ENCODE results near the gene MED10.

Gene MED10

DNA sequence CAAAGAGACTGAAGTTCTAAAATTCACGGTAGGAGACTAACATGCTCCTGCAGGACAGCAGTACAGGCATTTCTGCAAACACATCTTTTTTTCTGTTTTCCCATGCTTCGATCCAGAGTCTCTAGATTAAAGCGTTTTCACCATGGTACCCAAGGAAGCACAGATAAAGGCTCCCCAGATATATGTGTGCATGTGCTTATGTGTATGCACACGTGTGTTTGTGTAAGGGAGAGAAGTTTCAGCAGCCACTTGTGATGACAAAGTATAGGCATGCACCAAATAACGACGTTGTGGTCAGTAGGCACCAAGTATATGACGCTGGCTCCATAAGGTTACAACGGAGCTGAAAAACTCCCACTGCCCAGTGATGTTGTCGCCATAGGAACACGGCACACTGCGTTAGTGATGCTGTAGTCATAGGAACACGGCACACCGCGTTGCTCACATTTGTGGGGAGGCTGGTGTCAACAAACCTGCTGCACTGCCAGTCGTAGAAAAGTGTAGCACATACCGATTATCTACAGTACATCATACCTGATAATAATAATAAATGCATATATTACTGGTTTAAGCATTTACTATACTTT is 21.7 kb downstream of the MED10 start:
- H3K9me3 ChIP-seq (replicated peaks; ENCODE audit: insufficient read depth, low read length), result no peaks in the 10 kb centered on the region
- no peaks in the 10 kb centered on the region for H3K79me2 ChIP-seq (ENCODE audit: low read length)
- H3K4me2 ChIP-seq (ENCODE audit: low read depth, low read length), result no peak overlapping the region
- DNase-seq, result no peak
- H4K20me1 ChIP-seq (ENCODE audit: insufficient read depth, low read length), result no peaks in the 10 kb centered on the region
- H3K27me3 ChIP-seq (replicated peaks; ENCODE audit: insufficient read depth, low read length), result no peaks in the 10 kb centered on the region
- no peak overlapping the region for H3K27ac ChIP-seq (ENCODE audit: low read length)
- no peaks in the 10 kb centered on the region for H3F3A ChIP-seq (ENCODE audit: insufficient read depth, low read length)
- H3K4me3 ChIP-seq (ENCODE audit: low read length), result no peak overlapping the region
- no peak for TF ChIP-seq EZH2phosphoT487 (IDR thresholded peaks at IDR 0.05; ENCODE audit: low read length)
- TF ChIP-seq EZH2 (optimal IDR thresholded peaks at IDR 0.05; ENCODE audit: low read depth, low read length), result no peak
- TF ChIP-seq, protein P1, sequence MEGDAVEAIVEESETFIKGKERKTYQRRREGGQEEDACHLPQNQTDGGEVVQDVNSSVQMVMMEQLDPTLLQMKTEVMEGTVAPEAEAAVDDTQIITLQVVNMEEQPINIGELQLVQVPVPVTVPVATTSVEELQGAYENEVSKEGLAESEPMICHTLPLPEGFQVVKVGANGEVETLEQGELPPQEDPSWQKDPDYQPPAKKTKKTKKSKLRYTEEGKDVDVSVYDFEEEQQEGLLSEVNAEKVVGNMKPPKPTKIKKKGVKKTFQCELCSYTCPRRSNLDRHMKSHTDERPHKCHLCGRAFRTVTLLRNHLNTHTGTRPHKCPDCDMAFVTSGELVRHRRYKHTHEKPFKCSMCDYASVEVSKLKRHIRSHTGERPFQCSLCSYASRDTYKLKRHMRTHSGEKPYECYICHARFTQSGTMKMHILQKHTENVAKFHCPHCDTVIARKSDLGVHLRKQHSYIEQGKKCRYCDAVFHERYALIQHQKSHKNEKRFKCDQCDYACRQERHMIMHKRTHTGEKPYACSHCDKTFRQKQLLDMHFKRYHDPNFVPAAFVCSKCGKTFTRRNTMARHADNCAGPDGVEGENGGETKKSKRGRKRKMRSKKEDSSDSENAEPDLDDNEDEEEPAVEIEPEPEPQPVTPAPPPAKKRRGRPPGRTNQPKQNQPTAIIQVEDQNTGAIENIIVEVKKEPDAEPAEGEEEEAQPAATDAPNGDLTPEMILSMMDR (IDR thresholded peaks at IDR 0.05; ENCODE audit: low read length), result no peak
- H3K36me3 ChIP-seq (replicated peaks; ENCODE audit: insufficient read depth, low read length), result no peaks in the 10 kb centered on the region
- H3K4me1 ChIP-seq (ENCODE audit: low read length), result no peaks in the 10 kb centered on the region
- no peak overlapping the region for H3K9ac ChIP-seq (ENCODE audit: low read length)
- no peak overlapping the region for H2AFZ ChIP-seq (ENCODE audit: low read length)
- H3K9me2 ChIP-seq (replicated peaks; ENCODE audit: insufficient read depth, low read length), result no peaks in the 10 kb centered on the region

DNA sequence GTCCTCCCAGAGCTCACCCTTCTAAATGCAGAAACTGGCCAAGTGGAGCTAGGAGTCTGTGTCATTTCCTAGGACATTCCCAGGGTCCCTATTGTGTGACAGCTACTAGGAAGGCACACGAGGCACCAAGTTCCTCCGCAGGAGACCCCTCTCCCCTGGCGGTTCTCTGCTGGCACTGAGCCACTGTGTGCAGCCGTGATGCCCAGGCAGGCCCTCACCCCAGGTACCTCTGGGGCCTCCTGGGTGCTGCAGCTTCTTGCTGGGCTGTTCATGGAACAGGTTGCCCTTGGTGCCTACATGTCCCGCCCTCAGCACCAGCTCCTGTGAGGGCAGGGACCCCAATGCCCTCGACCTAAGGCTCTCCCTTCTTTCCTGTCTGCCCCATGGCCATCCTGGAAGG is 23.1 kb downstream of the MED10 start:
- Histone ChIP-seq H3K9ac (ENCODE audit: low read length) (no peak overlapping the region), H3K27ac (ENCODE audit: low read length) (no peak overlapping the region), H3K9me2 (replicated peaks; ENCODE audit: insufficient read depth, low read length) (no peaks in the 10 kb centered on the region), H3F3A (ENCODE audit: insufficient read depth, low read length) (no peaks in the 10 kb centered on the region), H2AFZ (ENCODE audit: low read length) (no peak overlapping the region), H3K4me1 (ENCODE audit: low read length) (no peaks in the 10 kb centered on the region), H3K9me3 (replicated peaks; ENCODE audit: insufficient read depth, low read length) (no peaks in the 10 kb centered on the region), H3K27me3 (replicated peaks; ENCODE audit: insufficient read depth, low read length) (no peaks in the 10 kb centered on the region), H3K36me3 (replicated peaks; ENCODE audit: insufficient read depth, low read length) (no peaks in the 10 kb centered on the region), H3K4me2 (ENCODE audit: low read depth, low read length) (no peak overlapping the region), H3K79me2 (ENCODE audit: low read length) (no peaks in the 10 kb centered on the region), H3K4me3 (ENCODE audit: low read length) (no peak overlapping the region), H4K20me1 (ENCODE audit: insufficient read depth, low read length) (no peaks in the 10 kb centered on the region)
- TF ChIP-seq, protein P1 (IDR thresholded peaks at IDR 0.05; ENCODE audit: low read length), result no peak
- TF ChIP-seq EZH2phosphoT487 (IDR thresholded peaks at IDR 0.05; ENCODE audit: low read length), result no peak
- TF ChIP-seq EZH2 (optimal IDR thresholded peaks at IDR 0.05; ENCODE audit: low read depth, low read length), result no peak
- no peak for DNase-seq

DNA sequence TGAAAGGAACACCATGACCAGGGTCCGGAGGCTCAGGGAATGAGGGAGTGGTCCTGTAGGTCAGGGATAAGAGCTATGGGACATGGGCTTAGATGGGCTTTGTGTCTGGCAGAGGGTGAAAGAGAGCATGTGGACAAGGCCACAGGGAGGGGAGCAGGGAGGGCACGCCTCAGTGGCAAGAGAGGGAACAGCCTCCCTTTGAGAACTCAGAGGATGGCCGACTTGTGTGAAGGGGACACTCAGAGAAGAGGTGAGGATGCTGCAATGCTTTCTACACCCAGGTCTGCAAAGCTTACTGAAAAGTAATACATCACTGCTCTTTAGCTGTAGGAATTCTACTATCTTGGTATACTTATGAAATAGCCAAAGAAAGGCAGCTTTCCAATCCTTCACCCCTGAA is 23.5 kb downstream of the MED10 start:
- DNase-seq, result no peak
- TF ChIP-seq EZH2 (optimal IDR thresholded peaks at IDR 0.05; ENCODE audit: low read depth, low read length) (no peak), EZH2phosphoT487 (IDR thresholded peaks at IDR 0.05; ENCODE audit: low read length) (no peak)
- TF ChIP-seq, protein P1 (IDR thresholded peaks at IDR 0.05; ENCODE audit: low read length), result no peak

More for the DNA sequence above, 23.5 kb downstream of the MED10 start:
- H3K36me3 ChIP-seq (replicated peaks; ENCODE audit: insufficient read depth, low read length), result no peaks in the 10 kb centered on the region
- H3K27ac ChIP-seq (ENCODE audit: low read length), result no peak overlapping the region
- no peak overlapping the region for H2AFZ ChIP-seq (ENCODE audit: low read length)
- no peak overlapping the region for H3K4me2 ChIP-seq (ENCODE audit: low read depth, low read length)
- no peaks in the 10 kb centered on the region for H3K9me3 ChIP-seq (replicated peaks; ENCODE audit: insufficient read depth, low read length)
- no peak overlapping the region for H3K9ac ChIP-seq (ENCODE audit: low read length)
- no peaks in the 10 kb centered on the region for H3K79me2 ChIP-seq (ENCODE audit: low read length)
- no peaks in the 10 kb centered on the region for H3K27me3 ChIP-seq (replicated peaks; ENCODE audit: insufficient read depth, low read length)
- H3F3A ChIP-seq (ENCODE audit: insufficient read depth, low read length), result no peaks in the 10 kb centered on the region
- H3K4me3 ChIP-seq (ENCODE audit: low read length), result no peak overlapping the region
- H4K20me1 ChIP-seq (ENCODE audit: insufficient read depth, low read length), result no peaks in the 10 kb centered on the region
- no peaks in the 10 kb centered on the region for H3K9me2 ChIP-seq (replicated peaks; ENCODE audit: insufficient read depth, low read length)
- H3K4me1 ChIP-seq (ENCODE audit: low read length), result no peaks in the 10 kb centered on the region

Data from MM.1S (cell line).